PFSK-1 (cell line): ENCODE measurements around the gene TMEM209.

Experiments used
- FOXP2 ChIP-seq: optimal IDR thresholded peaks from 2 replicates; pipeline ENCODE3; 2011; ENCODE audit warnings: borderline replicate concordance, control low read depth, inconsistent platforms; ENCODE audit not compliant: insufficient read depth; ENCODE audit errors: extremely low read length, extremely low read depth
- POLR2AphosphoS5 ChIP-seq: IDR thresholded peaks from 2 replicates; pipeline ENCODE4 v1.6.1; 2012; ENCODE audit warnings: low read depth, mild to moderate bottlenecking, control low read depth, low read length, moderate library complexity
- SIN3A ChIP-seq: IDR thresholded peaks from 2 replicates; pipeline ENCODE4 v1.6.1; 2012; ENCODE audit warnings: mild to moderate bottlenecking, low read length, moderate library complexity, borderline replicate concordance; ENCODE audit not compliant: insufficient read depth
- TAF1 ChIP-seq: IDR thresholded peaks from 2 replicates; pipeline ENCODE4 v1.6.1; 2012; ENCODE audit warnings: low read length, control low read depth, borderline replicate concordance; ENCODE audit not compliant: insufficient read depth
- TF ChIP-seq, protein P1 (sequence below), 2 experiments: IDR thresholded peaks; 2 replicates each; pipeline versions ENCODE4 v1.6.1 to v1.8.0; 2011 to 2012; ENCODE audit warnings: low read depth in 2 of 2, low read length in 2 of 2, control low read depth in 1 of 2, inconsistent platforms in 1 of 2, mild to moderate bottlenecking in 1 of 2, moderate library complexity in 1 of 2; ENCODE audit not compliant: insufficient read depth in 1 of 2

TMEM209 gene

DNA sequence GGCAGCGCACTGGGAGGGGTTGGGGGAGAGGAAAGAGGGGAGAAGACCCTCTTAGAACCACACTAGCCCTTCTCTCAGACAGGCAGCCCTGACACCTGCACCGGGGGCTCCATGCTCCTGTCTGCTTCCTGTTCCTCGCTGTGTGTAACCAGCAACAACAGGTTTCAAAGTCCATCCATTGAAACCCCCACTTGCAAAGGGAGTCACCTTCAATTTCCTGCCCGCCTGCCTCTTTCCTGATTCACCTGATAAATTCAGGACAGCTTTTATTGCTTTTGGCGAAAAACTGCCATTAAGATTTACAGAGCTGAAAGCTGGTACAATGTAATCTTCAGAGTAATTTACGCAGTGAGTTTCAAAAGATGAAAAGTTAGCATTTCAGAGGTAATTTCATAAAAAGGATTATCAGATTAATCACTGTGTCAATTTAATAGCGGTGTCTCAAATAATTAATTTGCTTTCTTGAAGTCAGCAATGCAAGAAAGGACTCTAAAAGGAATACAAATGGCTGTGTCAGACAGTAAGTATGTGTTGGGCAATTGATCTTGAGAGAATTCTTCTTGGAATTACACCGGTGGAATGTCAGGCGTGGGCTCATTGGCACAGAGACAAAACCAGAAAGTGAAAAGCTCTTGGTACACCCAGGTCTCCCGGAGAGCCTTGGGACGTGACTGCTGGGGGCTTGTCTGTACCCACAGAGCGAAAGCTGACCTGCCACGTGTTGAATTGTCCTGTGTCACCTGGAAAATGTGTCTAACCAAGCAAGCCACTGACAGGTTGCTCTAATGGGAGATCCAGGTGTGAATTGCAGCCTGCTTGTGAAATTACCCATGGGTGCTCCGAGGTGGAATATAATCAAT, 60.7 kb downstream of the TMEM209 start:
- TF ChIP-seq POLR2AphosphoS5 (no peak), SIN3A (no peak), FOXP2 (no peak), TAF1 (no peak)

DNA sequence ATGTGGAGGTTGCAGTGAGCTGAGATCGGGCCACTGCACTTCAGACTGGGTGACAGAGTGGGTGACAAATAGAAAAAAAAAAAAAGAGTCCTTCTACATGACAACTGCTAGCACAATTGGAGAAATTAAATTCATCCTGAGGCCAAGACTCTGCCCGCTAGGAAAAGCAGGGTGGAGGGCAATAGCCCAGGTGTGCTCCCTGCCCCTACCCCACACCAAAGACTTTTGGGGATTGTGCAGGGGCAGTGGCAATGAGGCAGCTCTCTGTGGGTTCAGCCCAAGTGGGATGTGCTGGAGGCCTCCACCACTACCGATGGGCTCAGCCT, 61.3 kb downstream of the TMEM209 start:
- TF ChIP-seq, protein P1, sequence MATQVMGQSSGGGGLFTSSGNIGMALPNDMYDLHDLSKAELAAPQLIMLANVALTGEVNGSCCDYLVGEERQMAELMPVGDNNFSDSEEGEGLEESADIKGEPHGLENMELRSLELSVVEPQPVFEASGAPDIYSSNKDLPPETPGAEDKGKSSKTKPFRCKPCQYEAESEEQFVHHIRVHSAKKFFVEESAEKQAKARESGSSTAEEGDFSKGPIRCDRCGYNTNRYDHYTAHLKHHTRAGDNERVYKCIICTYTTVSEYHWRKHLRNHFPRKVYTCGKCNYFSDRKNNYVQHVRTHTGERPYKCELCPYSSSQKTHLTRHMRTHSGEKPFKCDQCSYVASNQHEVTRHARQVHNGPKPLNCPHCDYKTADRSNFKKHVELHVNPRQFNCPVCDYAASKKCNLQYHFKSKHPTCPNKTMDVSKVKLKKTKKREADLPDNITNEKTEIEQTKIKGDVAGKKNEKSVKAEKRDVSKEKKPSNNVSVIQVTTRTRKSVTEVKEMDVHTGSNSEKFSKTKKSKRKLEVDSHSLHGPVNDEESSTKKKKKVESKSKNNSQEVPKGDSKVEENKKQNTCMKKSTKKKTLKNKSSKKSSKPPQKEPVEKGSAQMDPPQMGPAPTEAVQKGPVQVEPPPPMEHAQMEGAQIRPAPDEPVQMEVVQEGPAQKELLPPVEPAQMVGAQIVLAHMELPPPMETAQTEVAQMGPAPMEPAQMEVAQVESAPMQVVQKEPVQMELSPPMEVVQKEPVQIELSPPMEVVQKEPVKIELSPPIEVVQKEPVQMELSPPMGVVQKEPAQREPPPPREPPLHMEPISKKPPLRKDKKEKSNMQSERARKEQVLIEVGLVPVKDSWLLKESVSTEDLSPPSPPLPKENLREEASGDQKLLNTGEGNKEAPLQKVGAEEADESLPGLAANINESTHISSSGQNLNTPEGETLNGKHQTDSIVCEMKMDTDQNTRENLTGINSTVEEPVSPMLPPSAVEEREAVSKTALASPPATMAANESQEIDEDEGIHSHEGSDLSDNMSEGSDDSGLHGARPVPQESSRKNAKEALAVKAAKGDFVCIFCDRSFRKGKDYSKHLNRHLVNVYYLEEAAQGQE (IDR thresholded peaks at IDR 0.05; ENCODE audit: insufficient read depth in 1 of 2, low read depth in 2 of 2, low read length in 2 of 2): no peak
- TF ChIP-seq FOXP2 (no peak), SIN3A (no peak), POLR2AphosphoS5 (no peak), TAF1 (no peak)

DNA sequence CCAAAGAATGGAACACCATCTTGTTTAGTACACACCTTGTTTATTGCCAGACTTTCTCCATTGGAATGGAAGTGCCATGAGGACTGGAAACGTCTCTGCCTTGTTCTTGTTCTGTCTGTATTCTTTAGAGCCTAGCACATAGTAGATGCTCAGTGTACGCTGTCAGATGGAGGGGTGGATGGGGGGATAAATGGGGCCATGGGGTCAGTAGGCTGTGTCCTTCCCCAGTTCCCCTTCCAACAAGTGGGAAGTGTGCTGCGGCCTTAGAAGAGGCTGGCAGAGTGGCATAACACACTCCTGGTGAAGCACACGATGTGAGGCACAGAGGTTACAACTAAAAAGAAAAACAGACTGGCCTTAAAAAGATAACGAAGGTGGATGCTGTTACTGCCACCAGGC, 61.9 kb downstream of the TMEM209 start:
- no peak for TF ChIP-seq SIN3A
- no peak for TF ChIP-seq FOXP2
- TF ChIP-seq, protein P1 (IDR thresholded peaks at IDR 0.05; ENCODE audit: insufficient read depth in 1 of 2, low read depth in 2 of 2, low read length in 2 of 2): no peak
- TF ChIP-seq TAF1: no peak
- TF ChIP-seq POLR2AphosphoS5: no peak

DNA sequence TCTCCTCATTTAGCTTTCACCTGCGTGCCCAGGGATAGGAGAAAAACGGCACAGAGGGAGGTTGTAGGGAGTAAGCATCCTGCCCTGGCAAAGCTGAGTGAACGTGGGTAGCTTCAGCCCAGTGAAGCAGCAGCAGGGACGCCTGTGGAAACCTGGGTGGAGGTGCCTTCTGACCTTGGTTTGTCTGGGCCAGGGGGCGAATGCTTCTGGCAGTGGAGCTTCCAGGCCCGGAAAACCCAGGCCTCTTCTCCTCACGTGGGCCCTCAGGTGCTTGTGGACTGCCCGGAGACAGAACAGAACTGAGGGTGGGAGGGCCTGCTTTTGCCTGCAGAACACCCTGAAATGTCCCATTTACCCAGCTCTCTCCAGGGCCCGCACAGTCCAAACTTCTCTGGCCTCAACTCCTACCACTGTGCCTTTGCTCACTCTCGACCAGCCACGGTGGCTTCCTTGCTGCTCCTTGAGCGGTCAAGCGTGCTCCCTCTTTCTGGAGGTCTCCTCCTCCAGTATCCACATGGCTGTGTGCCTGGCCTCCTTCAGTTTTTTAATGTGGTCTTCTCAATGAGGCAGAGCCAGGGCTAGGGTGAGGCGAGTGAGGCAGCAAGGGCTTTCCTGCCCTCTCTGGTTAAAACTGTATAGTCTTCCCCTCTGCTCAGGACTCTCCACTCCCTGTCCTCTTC, 62.4 kb downstream of the TMEM209 start:
- TF ChIP-seq TAF1: no peak
- no peak for TF ChIP-seq SIN3A
- TF ChIP-seq FOXP2: no peak

DNA sequence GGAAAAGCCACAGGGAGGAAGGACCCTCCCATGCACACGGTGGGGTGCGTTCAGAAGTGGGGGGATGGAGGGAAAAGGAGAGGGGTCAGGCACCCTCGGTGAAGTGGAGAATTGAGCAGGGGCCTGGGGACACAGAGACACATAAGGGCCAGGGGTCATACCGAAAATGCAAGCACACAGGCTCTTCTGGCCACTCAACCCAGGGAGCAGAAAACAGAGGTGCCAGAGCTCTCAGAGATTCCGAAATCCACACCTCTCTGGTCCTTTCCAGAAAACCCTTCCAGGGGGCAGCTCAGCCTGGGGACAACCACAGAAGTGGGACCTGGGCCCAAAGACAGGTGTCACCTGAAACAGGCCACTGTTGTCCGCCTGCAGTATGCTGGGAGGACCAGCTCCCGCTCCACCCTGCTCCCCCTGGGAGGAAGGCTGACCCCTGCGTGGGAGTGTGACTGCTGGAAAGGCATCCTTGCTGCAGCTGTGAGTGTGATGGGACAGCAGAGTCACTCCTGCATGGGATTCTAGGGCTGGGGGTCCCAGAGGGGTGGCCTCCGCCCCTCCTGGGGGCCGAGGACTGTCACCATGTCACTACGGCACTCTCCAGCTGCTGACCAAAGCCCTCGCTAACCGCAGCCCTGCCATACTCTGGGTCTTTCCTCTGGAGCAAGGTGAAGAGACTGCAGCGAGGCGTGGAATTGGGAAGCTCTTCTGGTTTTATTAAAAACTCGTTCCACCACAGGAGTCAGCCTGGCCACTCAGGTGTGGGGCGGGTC, 63.1 kb downstream of the TMEM209 start:
- TF ChIP-seq, protein P1 (IDR thresholded peaks at IDR 0.05; ENCODE audit: insufficient read depth in 1 of 2, low read depth in 2 of 2, low read length in 2 of 2): no peak
- TF ChIP-seq SIN3A: no peak
- no peak for TF ChIP-seq FOXP2
- TF ChIP-seq TAF1: no peak
- TF ChIP-seq POLR2AphosphoS5: no peak

DNA sequence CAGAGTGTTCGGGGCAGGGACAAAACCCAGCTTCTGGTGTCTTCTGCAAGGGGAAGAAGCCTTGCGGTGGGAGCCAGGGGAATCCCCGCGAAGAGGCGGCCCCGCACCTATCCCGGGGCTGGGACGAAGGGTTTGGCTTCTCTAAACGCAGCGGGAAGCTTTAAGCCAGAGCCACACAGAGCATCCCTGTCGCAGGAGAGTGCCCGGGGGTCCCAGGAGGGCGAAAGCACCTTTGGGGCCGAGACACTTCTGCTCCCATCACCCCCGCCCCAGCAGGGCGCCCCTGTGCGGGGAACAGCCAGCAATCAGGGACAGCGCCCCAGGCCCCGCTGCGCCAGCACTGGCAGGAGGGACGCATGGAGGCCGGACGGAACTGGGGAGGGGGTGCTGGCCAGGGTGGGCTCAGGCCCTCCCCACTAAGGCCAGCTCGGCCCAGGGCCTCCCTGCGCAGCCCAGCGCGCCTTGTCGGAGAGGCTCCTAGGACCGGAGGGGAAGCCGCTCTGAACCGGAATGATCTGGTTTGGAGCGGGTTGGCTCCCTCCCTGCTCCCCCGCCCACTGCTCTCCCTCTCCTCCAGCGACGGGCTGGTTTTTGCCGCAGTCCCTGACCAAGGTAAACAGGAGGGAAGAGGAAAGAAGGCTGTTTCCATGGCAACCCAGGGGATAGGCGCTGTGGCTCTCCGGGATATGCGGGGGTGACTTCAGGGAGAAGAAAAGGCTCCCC, 63.9 kb downstream of the TMEM209 start:
- no peak for TF ChIP-seq POLR2AphosphoS5
- TF ChIP-seq SIN3A: no peak
- TF ChIP-seq FOXP2: no peak
- no peak for TF ChIP-seq TAF1
- TF ChIP-seq, protein P1 (IDR thresholded peaks at IDR 0.05; ENCODE audit: insufficient read depth in 1 of 2, low read depth in 2 of 2, low read length in 2 of 2): no peak
